Motor neuron (in vitro differentiated cells): ENCODE results near the gene IL17REL. TPM values are rescaled to one million over a fixed set of nuclear protein-coding genes. Genes with fewer than 3 reads are reported as not detected.

Source experiments
- ATAC-seq, 8 experiments: fragments of 200-7000 bp; cut with Tn5 transposase; replicated peaks in 6 of 8; 2 replicates each; pipeline ENCODE4 v1.8.0; 2021; ENCODE audit warnings: mild to moderate bottlenecking in 8 of 8, moderate library complexity in 8 of 8
- H3K27ac ChIP-seq, 2 donors: fragments of 250-450 bp; sonication (Bioruptor Pico); 2 replicates each; pipeline ENCODE4 v1.9.0; 2021; ENCODE audit warnings: antibody characterized with exemption in 2 of 2, mild to moderate bottlenecking in 2 of 2, moderate library complexity in 1 of 2
- H3K4me1 ChIP-seq, 2 donors: fragments of 250-450 bp; sonication (Bioruptor Pico); replicated peaks in 1 of 2; 2 replicates each; pipeline ENCODE4 v1.6.1; 2021; ENCODE audit warnings: antibody characterized with exemption in 2 of 2, mild to moderate bottlenecking in 2 of 2, moderate library complexity in 1 of 2
- H3K4me3 ChIP-seq, 5 donors: fragments of 250-450 bp; sonication (Bioruptor Pico); 2 replicates each; pipeline ENCODE4 v1.9.0; 2021; ENCODE audit warnings: antibody characterized with exemption in 5 of 5, mild to moderate bottlenecking in 5 of 5, moderate library complexity in 4 of 5
- WGBS, 10 experiments: fragments of 450-650 bp; shearing (Covaris generic); methylation state at CpG; one replicate each; pipeline ENCODE4 v1.0.0; 2022; 5-methylcytosine and 5-hydroxymethylcytosine counted together
- in situ Hi-C, 9 experiments: fragments of 400-800 bp; cut with MboI; loops; one replicate each; pipeline ENCODE4 v1.15.0; 2021; ENCODE audit warnings: low sequenced_read_pairs in 9 of 9, low pct_unique_long_range_greater_than_20kb in 2 of 9; ENCODE audit not compliant: unreplicated experiment in 9 of 9
- total RNA-seq, 8 experiments: library from RNA; unstranded; fragments of 300-600 nt; gene quantifications; 2 replicates each; pipeline versions ENCODE4 v1.2.3 to v1.2.4, GENCODE V29; 2022

IL17REL gene
- total RNA-seq, 8 experiments from 2014 or later: 0.07 to 0.47 (median 0.20) TPM; not detected in 3

- in situ Hi-C loops: no loop called here
- ATAC-seq: peak in 4 of 8 experiments; percentile 13 to 55 (median 44)
- peaks cover 3 to 5% of the 10 kb centered on the region in 2 donors for H3K4me1 ChIP-seq
- no peak overlapping the region for H3K27ac ChIP-seq
- no peak overlapping the region for H3K4me3 ChIP-seq
- WGBS, 10 experiments: 13 to 73% (median 30%) methylated on average over 2 to 13 of the region's 15 CpGs; no CpG with 5 or more reads in 1 of the 10 experiments
Measured at GRCh38 chr22:49976439-49977175, 36.0 kb downstream of the IL17REL start.

GRCh38 chr22:49975543-49976389 is 36.8 kb downstream of the IL17REL start:
- Histone ChIP-seq H3K27ac (no peak overlapping the region), H3K4me1 (peaks cover 10 to 12% of the 10 kb centered on the region in 2 donors), H3K4me3 (no peak overlapping the region)
- in situ Hi-C loops: no loop called here
- whole genome bisulfite sequencing, 10 experiments: 0 to 40% (median 40%) methylated on average over 1 to 3 of the region's 17 CpGs; no CpG with 5 or more reads in 7 of the 10 experiments
- peak in 3 of 8 experiments; percentile 36 to 54 (median 43) for ATAC-seq

GRCh38 chr22:49973018-49973961 is 39.3 kb downstream of the IL17REL start:
- in situ Hi-C loops: no loop called here
- ATAC-seq: no peak
- H3K27ac ChIP-seq: no peak overlapping the region
- no peak overlapping the region for H3K4me3 ChIP-seq
- peaks cover 14 to 17% of the 10 kb centered on the region in 2 donors for H3K4me1 ChIP-seq
- WGBS, 10 experiments: 40 to 93% (median 79%) methylated on average over 1 to 5 of the region's 5 CpGs; no CpG with 5 or more reads in 2 of the 10 experiments

GRCh38 chr22:49972163-49973017 is 40.2 kb downstream of the IL17REL start:
- peaks cover 14 to 17% of the 10 kb centered on the region in 2 donors for H3K4me1 ChIP-seq
- in situ Hi-C loops: no loop called here
- ATAC-seq: no peak
- peak overlapping the region in 1 of 5 donors; percentile 35 for H3K4me3 ChIP-seq
- WGBS, 10 experiments: 60 to 100% (median 100%) methylated on average over 1 to 2 of the region's 45 CpGs; no CpG with 5 or more reads in 4 of the 10 experiments
- no peak overlapping the region for H3K27ac ChIP-seq

- peak; percentile 25 to 55 (median 42) for ATAC-seq
- peak overlapping the region; percentile 4 to 35 (median 22) for H3K4me3 ChIP-seq
- peaks cover 23% of the 10 kb centered on the region in 2 donors for H3K4me1 ChIP-seq
- WGBS, 10 experiments: no CpG with 5 or more reads among the region's 81 CpGs
- in situ Hi-C loops: no loop called here
- H3K27ac ChIP-seq: peak overlapping the region; percentile 50 to 86
Measured at GRCh38 chr22:49971232-49972162, 41.1 kb downstream of the IL17REL start.

GRCh38 chr22:49970528-49971231 is 41.9 kb downstream of the IL17REL start:
- ATAC-seq: peak; percentile 45 to 91 (median 86)
- 7 to 81% (median 73%) methylated on average over 1 to 5 of the region's 32 CpGs; no CpG with 5 or more reads in 5 of the 10 experiments for WGBS, 10 experiments
- Histone ChIP-seq H3K27ac (peak overlapping the region; percentile 50 to 86), H3K4me3 (peak overlapping the region; percentile 4 to 35 (median 22)), H3K4me1 (peaks cover 24% of the 10 kb centered on the region in 2 donors)
- in situ Hi-C loops: no loop called here

- in situ Hi-C loops: no loop called here
- Histone ChIP-seq H3K4me1 (peaks cover 24% of the 10 kb centered on the region in 2 donors), H3K4me3 (no peak overlapping the region), H3K27ac (peak overlapping the region; percentile 10 to 66)
- peak in 5 of 8 experiments; percentile 0 to 1 (median 0) for ATAC-seq
- WGBS, 10 experiments: 71 to 100% methylated on average over 1 of the region's 8 CpGs; no CpG with 5 or more reads in 8 of the 10 experiments
Measured at GRCh38 chr22:49969751-49970527, 42.6 kb downstream of the IL17REL start.

GRCh38 chr22:49968831-49969661 is 43.5 kb downstream of the IL17REL start:
- peaks cover 24% of the 10 kb centered on the region in 2 donors for H3K4me1 ChIP-seq
- no peak overlapping the region for H3K27ac ChIP-seq
- 100% methylated on average over 1 to 2 of the region's 16 CpGs; no CpG with 5 or more reads in 8 of the 10 experiments for WGBS, 10 experiments
- H3K4me3 ChIP-seq: no peak overlapping the region
- ATAC-seq: no peak
- in situ Hi-C loops: no loop called here

GRCh38 chr22:49968313-49968830 is 44.2 kb downstream of the IL17REL start:
- in situ Hi-C loops: no loop called here
- H3K4me3 ChIP-seq: no peak overlapping the region
- H3K27ac ChIP-seq: no peak overlapping the region
- no peak for ATAC-seq
- H3K4me1 ChIP-seq: peaks cover 26 to 28% of the 10 kb centered on the region in 2 donors
- WGBS, 10 experiments: 80 to 100% methylated on average over 1 of the region's 11 CpGs; no CpG with 5 or more reads in 8 of the 10 experiments
